ENCODE measurements around the gene CHIT1.

- TF ChIP-seq CTCF (conservative IDR thresholded peaks at IDR 0.05; ENCODE audit: low read length) (no peak), EZH2phosphoT487 (IDR thresholded peaks at IDR 0.05; ENCODE audit: borderline replicate concordance, low read depth, low read length) (no peak)
Observed at GRCh38 chr1:203167913-203168200, 61.6 kb downstream of the CHIT1 start.

Data from OCI-LY7 (cell line).